HG03469 (cell line): ENCODE measurements around the gene ZBTB40.

ENCODE experiments used
- ATAC-seq: cut with Tn5 transposase; IDR thresholded peaks from one replicate; pipeline ENCODE4 v1.9.1; 2021; ENCODE audit warnings: mild to moderate bottlenecking, moderate library complexity, moderate number of reproducible peaks; ENCODE audit not compliant: unreplicated experiment

The ZBTB40 gene

DNA sequence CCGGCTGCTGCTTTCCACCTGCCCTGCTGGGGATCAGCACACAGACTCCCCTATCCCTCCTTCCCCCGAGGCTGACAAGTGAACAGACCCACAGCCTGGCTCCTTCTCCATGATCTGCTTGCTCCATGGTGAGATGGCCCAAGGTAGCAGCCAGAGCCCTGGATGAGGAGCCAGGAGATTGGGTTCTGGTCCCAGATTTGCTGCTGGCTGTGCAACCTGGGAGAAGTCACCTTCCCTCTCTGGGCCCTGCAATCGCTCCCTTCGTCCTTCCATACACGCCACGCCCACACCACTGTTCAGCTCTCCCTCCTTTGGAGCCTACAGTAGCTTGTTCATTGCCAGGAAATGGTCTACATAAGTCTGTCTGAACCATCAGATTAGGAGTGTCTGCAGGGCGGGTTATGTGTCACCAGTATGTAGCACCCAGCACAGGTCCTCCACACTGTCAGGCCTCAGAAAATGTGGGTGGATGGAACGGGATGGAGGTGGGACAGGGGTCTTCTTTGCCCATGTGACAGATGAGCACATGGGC is 102.4 kb downstream of the ZBTB40 start:
- ATAC-seq: no peak

DNA sequence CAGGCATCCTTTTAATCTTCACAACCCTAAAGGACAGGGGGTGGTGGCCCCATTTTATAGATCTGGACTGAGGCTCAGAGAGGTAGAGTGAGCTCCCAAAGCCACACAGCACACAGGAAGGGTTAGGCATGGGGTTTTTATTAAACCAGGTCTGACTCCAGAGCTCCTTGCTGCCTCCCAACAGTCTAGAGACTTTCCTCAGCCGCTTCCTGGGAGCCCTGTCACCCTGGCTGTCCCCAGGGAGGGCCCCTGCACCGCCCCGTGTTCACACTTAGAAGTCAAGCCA is 103.7 kb downstream of the ZBTB40 start:
- ATAC-seq: no peak

DNA sequence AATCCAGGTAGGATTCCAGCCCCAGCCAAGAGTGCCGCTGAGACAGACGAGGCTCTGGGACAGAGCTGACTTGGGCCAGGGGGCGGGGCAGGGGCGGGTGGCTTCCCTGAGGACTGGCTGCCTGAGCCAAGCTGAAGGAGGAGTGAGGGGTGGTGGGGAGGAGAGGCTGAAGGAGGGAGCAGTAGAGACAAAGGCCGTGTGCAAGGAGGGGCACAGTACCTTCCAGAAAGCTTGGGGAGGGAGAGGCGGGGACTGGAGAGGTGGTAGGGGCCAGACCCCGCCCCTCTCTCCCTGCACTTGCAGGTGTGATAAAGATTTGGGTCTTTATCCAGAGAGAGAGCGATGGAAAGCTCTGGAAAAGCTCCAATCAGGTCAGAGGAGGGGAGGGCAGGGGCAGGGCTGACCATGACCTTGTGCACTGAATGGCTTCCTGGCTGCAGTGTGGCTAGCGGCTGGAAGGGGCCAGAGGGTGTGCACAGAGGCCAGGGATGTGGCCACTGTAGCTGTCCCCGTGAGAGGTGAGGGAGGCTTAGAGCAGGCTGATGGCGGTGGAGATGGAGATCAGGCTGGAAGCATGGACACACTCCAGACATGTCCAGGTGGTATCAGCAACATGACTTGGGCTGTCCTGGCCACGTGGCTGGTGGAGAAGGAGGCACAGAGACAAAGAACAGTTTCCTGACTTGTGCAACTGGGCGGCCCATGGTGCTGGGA is 104.9 kb downstream of the ZBTB40 start:
- ATAC-seq: no peak

DNA sequence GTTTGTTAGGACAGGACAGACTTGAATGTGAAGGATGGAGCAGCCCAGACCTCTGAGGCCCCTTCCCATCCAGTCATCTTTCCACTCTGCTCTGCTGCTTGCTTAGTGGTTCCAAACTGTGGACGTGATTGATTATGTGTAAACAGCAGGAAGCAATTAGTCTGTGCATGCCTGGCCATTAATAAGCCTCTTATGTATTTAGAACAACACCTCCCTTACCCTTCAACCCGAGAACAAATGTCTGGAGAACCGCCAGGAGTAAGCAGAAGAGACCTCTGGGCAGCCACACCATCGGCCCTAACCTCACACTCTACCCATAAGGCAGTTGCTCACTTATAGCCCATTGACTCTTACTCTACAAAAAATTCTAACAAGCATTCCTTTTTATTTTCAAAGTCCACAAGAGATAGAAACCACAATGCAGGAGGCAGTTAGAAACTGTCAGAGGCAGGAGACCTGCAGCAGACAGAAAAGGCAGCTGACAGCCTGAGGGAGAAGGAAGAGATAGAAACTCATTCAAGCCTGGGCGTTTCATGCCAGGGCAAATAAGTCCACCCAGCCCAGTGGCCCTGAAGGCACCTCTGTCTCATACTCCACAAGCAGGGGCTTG is 105.8 kb downstream of the ZBTB40 start:
- no peak for ATAC-seq

DNA sequence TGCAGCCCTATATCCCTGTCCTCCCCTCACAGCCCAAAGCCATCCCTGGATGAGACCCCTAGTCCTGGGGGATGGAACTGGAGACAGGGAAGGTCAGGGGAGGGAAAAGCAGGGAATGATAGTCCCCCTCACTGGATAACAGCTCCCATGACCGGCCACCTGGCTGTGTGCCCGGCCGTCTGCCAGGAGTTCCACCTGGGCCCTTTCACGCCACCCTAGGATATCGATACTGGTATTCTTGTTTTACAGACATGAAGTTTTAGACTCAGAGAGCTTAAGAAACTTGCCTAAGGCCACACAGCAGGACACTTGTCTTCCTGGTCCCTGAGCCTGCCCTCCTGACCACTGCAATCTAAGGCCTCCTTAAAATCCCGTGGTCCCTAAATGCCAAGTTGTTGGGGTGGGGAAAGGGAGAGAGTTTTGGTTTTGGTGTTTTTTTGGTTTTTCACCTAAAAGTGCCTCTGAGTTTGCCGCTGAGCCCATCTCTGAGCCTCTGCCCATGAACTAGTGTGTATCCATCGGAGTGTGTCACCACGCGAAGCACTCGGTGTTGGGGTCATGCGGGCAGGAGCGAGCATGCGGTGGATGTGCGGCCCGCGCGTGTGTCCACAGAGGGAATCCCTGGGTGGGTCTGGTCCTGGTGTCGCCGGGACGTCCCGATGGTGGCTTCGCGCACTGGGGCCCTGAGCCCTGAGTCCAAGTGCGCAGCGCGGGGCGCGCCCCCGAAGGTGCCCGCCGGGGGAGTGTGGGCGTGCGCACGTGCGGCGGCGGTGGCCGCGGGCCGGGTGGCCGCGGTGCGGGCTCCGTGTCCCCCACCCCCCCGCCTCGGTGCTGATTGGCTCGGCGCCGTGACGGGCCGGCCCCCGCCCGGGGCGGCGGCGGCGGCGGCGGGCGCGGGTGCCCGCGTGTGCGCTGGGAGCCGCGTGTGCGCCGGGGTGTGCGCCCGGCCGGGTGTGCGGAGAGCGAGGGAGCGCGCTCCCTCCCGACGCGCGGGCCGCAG is 111.2 kb downstream of the ZBTB40 start, which contains the start of gene EPHA8:
EPHA8 (plus strand) TSS at position 906 of the 1,000 bp plus-strand sequence. CDS start 147 bp downstream, outside the sequence.
- ATAC-seq: no peak

DNA sequence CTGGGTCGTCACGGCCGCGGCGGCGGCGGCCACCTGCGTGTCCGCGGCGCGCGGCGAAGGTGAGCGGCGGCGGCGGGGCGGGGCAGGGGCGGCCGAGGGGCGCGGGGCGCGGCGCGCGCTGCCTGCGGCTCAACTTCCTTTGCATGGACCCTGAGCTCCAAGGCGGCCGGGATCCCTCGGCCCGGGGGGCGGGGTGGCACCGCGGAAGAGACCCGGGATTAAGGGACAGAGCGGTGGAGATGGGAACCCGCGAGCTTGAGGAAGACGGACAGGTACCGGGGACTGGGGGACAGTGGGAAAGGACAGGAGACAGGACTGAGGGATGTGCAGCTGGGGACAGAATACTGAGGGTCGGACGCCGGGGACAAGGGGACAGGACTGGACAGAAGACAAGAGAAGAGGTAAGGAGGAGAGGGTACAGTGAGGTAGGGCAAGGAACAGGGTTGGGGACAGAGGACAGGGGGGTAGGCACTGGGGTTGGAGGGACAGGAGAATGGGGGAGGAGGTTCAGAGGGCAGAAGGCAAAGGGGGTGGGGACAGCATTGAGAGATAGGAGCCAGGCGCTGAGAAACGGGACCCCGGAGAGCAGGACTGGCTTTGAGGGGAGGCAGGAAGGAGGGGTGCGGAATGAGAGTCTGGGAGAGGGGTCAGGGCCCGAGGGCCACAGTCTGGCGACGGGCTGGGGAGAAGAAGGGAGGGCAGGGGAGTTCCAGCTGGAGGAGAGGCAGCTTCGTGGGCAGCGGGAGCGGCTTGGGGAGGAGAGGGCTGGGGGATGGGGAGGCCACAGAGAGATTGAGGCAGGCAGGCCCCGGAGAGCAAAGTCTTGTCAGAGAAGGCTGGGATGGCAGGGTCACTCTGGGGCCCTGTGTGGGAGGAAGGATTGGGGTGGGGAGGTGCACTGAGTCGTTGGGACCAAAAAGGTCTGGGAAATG is 112.3 kb downstream of the ZBTB40 start:
- ATAC-seq: no peak

DNA sequence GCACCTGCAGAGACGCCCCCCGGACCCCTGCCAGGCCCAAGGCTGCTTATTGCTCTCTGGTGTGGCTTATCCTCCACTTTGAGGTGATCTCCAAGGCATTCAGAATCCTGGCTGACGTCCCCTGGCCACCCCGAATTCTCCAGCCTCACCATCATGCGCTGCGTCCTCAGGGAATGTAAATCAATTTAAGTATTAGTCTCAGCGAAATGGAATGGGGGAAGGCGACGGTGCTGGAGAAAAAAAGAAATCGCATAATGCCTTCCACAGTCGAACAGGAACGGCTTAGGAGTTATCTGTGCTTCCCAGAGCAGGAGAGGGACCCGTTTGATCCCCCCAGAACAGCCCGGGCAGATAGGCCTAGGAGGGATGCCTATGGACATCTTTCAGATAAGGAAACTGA is 114.5 kb downstream of the ZBTB40 start:
- no peak for ATAC-seq

DNA sequence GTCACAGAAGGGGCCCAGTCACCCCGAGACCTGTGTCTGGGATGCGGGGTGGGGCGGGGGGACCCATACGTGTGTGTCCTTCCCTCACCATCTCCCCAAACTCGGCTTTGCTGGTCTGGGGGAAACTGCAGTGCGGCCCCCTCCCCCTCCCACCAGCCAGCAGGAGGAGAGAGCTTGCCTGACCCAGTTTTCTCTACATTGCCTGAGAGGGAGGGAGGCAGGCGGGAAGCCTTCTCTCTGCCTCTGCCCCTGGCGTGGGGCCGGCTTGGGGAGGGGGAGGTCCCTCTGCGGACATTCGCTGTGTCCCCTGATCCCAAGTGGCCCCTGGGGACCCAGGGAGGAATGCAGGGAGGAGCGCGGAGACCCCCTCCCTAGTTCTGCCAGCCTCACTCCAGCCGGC is 115.5 kb downstream of the ZBTB40 start:
- ATAC-seq: no peak

DNA sequence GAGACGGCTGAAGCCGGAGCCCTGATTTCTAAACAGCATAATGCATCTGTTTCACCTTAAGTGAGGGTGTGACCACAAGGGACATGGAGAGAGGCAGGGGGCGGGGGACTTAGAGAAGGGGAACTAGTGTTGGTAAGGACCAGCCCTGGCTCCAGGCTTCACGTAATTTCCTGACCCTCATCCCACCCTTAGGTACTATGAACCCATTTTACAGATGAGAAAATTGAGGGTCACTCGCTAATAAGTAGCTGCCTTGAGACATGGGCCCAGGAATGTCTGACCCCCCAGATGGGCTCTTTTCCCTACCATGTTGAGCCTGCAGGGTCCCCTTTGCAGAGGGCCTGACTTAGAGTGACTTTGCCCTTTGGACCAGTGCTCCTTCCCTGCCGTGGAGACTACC is 116.3 kb downstream of the ZBTB40 start:
- no peak for ATAC-seq

DNA sequence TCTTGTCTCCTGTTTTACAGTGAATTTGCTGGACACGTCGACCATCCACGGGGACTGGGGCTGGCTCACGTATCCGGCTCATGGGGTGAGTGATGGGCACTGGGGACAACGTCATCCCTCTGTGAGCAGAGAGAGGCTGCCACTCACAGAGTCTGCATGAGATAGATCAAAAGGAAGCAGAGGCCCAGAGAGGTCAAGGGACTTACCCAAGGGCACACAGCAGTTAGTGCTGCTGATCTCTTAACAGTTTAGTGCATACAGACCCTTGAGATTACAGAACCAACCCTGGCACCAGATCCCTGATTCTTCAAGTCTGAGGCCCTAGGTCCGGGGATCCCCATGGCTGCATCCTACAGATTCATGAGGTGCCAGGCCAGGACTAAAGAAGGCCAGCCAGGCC is 117.6 kb downstream of the ZBTB40 start:
- no peak for ATAC-seq

DNA sequence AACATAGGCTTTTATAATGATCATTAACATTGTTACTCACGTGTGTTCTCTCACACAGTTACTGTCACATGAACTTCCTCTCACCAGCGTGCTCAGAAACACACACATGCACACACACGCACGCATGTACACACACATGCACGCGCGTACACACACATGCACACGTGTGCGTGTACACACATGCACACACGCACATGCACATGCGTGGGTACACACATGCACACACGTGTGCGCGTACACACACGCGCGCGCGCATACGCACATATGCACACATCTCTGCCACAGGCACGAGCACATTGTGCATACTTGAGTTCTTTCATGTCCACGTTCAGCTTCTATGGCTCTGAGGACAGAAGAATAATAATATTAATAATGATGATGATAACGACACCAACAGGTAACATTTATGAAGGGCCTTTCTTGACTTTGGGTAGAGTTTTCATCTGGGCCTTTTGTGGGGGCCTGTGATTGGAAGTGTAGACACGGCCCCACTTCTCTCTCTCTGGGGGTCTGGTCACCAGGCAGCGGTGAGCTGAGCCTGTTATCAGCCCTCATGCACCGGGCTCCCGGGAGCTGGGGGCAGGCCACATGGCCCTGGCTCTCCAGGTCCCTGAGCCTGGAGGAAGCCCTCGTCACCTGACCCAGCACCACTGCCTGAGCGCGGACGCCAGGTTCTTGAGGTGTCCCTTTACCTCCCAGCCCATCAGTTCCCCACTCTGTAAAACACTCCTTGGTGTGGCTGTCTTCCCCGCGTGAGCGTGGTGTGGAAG is 118.7 kb downstream of the ZBTB40 start:
- ATAC-seq: no peak

DNA sequence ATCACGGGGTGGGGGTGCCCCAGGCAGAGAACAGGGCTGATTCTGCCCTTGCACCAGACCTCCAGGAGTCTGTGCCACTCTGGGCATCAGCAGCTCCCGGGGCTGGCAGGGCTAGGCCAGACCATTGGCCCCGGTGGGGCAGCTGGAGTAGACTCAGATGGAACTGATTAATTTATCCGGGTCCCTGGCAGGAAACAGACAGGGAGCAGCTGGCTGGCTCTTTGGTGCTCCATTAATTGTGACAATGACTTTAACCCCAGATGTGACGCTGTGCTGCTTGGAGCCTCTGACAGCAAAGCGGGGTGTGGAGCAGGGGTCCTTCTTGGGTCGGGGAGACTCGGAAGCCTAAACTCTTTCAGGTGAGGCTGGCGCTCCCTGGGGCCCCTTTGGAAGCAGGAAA is 121.2 kb downstream of the ZBTB40 start:
- ATAC-seq: no peak

DNA sequence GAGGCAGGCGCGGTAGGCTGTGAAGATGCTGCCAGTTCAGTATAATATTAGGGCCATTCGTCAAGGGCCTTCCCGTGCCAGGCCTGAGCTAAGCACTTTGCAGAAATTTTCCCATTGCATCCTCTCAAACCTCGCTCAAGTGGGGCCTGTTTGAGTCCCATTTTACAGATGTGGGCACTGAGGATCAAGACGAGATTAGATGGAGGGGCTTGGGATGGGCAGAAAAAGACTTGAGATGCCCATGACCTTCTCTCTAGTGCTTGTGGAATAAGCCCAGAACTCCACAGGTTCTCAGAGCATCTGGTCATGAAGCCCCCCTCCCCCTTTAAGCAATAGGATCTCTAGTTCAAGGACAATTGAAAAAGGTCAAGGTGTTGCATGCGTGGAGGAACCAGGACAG is 121.6 kb downstream of the ZBTB40 start:
- ATAC-seq: no peak

DNA sequence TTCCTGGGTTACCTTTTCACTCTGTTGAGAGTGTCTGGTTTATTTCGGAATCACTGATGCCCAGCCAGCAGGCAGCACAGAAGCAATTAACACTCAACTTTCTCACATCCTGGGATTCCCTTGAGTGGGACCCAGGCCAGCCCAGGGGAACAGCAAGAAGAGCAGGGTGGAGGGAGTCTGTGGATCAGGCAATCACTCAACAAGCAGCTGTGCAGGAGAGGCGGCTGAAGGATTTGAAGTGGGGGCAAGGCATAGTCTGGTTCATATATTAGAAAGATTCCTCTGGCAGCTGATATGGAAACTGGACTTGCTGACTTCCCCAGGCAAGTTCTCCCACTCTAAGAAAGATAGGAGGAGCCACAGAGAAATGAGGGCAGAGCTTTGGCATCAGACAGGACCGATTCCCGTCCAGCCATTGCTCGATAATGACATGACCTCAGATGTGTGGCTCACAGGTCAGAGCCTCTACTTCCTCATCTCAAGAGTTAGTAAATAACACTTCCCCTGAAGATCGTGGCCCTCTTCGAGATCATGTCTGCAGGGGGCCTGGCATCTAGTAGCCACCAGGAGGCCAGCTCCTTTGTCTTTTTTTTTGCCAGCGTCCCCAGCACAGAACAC is 124.0 kb downstream of the ZBTB40 start:
- ATAC-seq: no peak

DNA sequence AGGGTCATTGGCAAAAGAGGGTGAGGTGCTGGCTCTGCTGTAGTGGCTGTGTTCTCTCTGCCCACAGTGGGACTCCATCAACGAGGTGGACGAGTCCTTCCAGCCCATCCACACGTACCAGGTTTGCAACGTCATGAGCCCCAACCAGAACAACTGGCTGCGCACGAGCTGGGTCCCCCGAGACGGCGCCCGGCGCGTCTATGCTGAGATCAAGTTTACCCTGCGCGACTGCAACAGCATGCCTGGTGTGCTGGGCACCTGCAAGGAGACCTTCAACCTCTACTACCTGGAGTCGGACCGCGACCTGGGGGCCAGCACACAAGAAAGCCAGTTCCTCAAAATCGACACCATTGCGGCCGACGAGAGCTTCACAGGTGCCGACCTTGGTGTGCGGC is 124.5 kb downstream of the ZBTB40 start:
- no peak for ATAC-seq

DNA sequence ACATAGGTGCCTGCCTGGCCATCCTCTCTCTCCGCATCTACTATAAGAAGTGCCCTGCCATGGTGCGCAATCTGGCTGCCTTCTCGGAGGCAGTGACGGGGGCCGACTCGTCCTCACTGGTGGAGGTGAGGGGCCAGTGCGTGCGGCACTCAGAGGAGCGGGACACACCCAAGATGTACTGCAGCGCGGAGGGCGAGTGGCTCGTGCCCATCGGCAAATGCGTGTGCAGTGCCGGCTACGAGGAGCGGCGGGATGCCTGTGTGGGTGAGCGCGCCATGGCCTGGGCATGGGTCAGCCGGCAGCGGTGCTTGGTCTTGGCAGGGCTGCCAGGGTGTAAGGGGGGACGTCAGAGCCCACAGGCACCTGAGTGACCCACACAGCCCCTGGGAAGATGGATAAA is 125.0 kb downstream of the ZBTB40 start:
- ATAC-seq: no peak

DNA sequence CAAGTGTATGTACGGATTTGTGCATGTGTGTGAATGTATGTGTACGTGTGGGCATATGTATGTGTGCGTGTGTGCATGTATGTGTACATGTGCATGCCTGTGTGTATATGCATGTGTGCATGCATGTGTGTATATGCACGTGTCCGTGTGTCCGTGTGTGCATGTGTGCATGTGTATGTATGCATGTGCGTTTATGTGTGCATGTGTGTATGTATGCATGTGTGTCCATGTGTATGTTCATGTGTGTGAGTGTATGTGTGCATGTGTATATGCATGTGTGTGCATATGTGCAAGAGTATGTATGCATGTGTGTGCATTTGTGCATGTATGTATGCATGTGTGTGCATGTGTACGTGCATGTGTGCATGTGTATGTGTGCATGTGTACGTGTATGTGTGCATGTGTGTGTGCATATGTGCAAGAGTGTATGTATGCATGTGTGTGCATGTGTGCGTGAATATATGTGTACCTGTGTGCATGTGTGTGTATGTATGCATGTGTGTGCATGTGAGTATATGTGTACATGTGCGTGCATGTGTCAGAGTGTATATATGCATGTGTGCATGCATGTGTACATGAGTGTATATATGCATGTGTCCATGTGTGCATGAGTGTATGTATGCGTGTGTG is 127.2 kb downstream of the ZBTB40 start:
- no peak for ATAC-seq

DNA sequence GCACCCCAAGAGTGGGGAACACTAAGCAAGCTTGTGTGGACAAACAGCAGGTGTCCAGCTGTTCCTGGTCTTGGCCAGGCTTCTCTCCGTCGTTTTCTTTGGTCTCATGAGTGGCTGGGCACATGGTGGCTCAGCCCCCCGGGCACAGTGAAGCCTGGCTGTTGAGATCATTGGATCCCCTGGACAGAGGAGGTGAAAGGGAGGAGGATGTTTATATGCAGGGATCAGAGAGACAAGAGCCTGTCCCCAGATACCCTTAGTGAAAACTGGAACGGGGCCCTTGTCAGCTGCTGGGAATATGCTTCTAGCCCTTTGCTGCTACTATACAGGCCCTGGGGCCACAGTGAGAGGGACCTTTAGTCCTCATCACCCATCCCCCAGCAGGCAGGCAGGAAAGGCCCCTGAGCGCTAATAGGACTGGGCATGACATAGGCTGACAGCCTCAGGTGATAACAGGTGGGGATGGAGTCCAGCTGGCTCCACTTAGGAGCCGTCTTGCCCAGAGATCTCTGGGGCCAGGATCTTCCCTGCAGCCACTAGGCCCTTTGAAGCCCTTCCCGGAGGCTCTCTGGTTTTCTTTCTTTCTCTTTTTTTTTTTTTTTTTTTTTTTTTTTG is 128.0 kb downstream of the ZBTB40 start:
- no peak for ATAC-seq
